Keratinocyte (primary cell): ENCODE results near the gene MIX23. TPM values are rescaled to one million over a fixed set of nuclear protein-coding genes. Genes with fewer than 3 reads are reported as not detected.

Source experiments
- DNase-seq: peaks from one replicate; pipeline ENCODE4 v3.0.0-alpha.2; 2011; ENCODE audit warnings: low read depth, missing footprints, low spot score
- FAIRE-seq: peaks from 2 replicates; lab custom pipeline; 2011; peaks lifted over from hg19 to GRCh38; lab: Jason Lieb, UNC
- H2AFZ ChIP-seq: 2 replicates; pipeline ENCODE4 v1.6.0; 2012; ENCODE audit warnings: low read length, control low read depth, inconsistent platforms; ENCODE audit not compliant: control insufficient read depth
- H3K27ac ChIP-seq: 2 replicates; pipeline ENCODE4 v1.5.1; 2011; ENCODE audit warnings: low read length; ENCODE audit not compliant: control insufficient read depth, insufficient read depth
- H3K27me3 ChIP-seq: 3 replicates; pipeline ENCODE4 v1.6.0; 2011; ENCODE audit warnings: low read length; ENCODE audit not compliant: control insufficient read depth, insufficient read depth; ENCODE audit errors: extremely low read depth
- H3K36me3 ChIP-seq, 2 experiments: 2 replicates in 1 of 2; 3 replicates in 1 of 2; pipeline ENCODE4 v1.5.1; 2011; ENCODE audit warnings: low read length in 2 of 2, mild to moderate bottlenecking in 1 of 2; ENCODE audit not compliant: control insufficient read depth in 2 of 2, insufficient read depth in 2 of 2; ENCODE audit errors: extremely low read depth in 1 of 2
- H3K4me1 ChIP-seq: 3 replicates; pipeline ENCODE4 v1.5.1; 2011; ENCODE audit warnings: low read length; ENCODE audit not compliant: control insufficient read depth, insufficient read depth; ENCODE audit errors: extremely low read depth
- H3K4me2 ChIP-seq: 3 replicates; pipeline ENCODE4 v1.6.0; 2011; ENCODE audit warnings: low read depth, low read length; ENCODE audit not compliant: control insufficient read depth, insufficient read depth; ENCODE audit errors: extremely low read depth
- H3K4me3 ChIP-seq, 3 experiments: fragments of 200-600 bp in 1 of 3; sonication (generic) in 1 of 3; 2 replicates in 2 of 3; 3 replicates in 1 of 3; pipeline ENCODE4 v1.5.1; 2011 to 2016; ENCODE audit warnings: low read length in 3 of 3, mild to moderate bottlenecking in 3 of 3, control low read depth in 2 of 3, inconsistent platforms in 1 of 3, low read depth in 1 of 3, mixed read lengths in 1 of 3, mixed run types in 1 of 3, moderate library complexity in 1 of 3; ENCODE audit not compliant: control insufficient read depth in 2 of 3, insufficient read depth in 2 of 3; ENCODE audit errors: extremely low read depth in 1 of 3
- H3K79me2 ChIP-seq: 2 replicates; pipeline ENCODE4 v1.6.0; 2012; ENCODE audit warnings: low read length; ENCODE audit not compliant: control insufficient read depth, insufficient read depth
- H3K9ac ChIP-seq: 3 replicates; pipeline ENCODE4 v1.6.0; 2011; ENCODE audit warnings: low read length; ENCODE audit not compliant: control insufficient read depth, insufficient read depth; ENCODE audit errors: extremely low read depth
- H3K9me1 ChIP-seq: 3 replicates; pipeline ENCODE4 v1.6.0; 2011; ENCODE audit warnings: low read length; ENCODE audit not compliant: control insufficient read depth, insufficient read depth; ENCODE audit errors: extremely low read depth
- H3K9me3 ChIP-seq: 2 replicates; pipeline ENCODE4 v1.5.1; 2012; ENCODE audit warnings: low read depth, low read length; ENCODE audit not compliant: control insufficient read depth
- H4K20me1 ChIP-seq: 3 replicates; pipeline ENCODE4 v1.6.0; 2011; ENCODE audit warnings: low read length; ENCODE audit not compliant: control insufficient read depth, insufficient read depth; ENCODE audit errors: extremely low read depth
- CTCF ChIP-seq, 3 experiments: IDR thresholded peaks in 1 of 3; conservative IDR thresholded peaks in 1 of 3; optimal IDR thresholded peaks in 1 of 3; 2 replicates in 2 of 3; 3 replicates in 1 of 3; pipeline versions ENCODE3 to v1.5.1; 2011; ENCODE audit warnings: low read length in 3 of 3, mild to moderate bottlenecking in 3 of 3, moderate library complexity in 2 of 3, control low read depth in 1 of 3, inconsistent platforms in 1 of 3; ENCODE audit not compliant: insufficient read depth in 2 of 3; ENCODE audit errors: extremely low read depth in 1 of 3
- EZH2 ChIP-seq: IDR thresholded peaks from one replicate; pipeline ENCODE4 v1.6.1; 2012; ENCODE audit warnings: inconsistent platforms, mild to moderate bottlenecking, low read length, moderate library complexity
- dilution Hi-C: fragments of 300-500 bp; cut with MboI; formaldehyde crosslinking; loops from one replicate; pipeline ENCODE4 v1.7.0; 2020; ENCODE audit warnings: low sequenced_read_pairs; ENCODE audit not compliant: extremely low pct_ligation_motif_present
- polyA plus RNA-seq, 5 experiments: library from polyadenylated mRNA; depleted of rRNA in 3 of 5; stranded (reverse) in 3 of 5; stranded (forward) in 1 of 5; unstranded in 1 of 5; fragments of >200 nt; gene quantifications; 1 replicate in 1 of 5; 2 replicates in 3 of 5; 3 replicates in 1 of 5; pipeline versions ENCODE4 v1.2.1 to v1.2.3, GENCODE V29; 2011 to 2012; ENCODE audit warnings: missing spikeins in 2 of 5, low read depth in 1 of 5, low replicate concordance in 1 of 5

MIX23 gene
- polyA plus RNA-seq, 1 donor (not counting 4 experiments of a cell fraction or from before 2014, with no cell fraction given), result 36.5 TPM

GRCh38 chr3:122410111-122410510, 27.1 kb upstream of the MIX23 start:
- no peak overlapping the region for H2AFZ ChIP-seq
- H3K9ac ChIP-seq, result no peak overlapping the region
- H3K27me3 ChIP-seq, result no peaks in the 10 kb centered on the region
- H3K4me1 ChIP-seq, result peaks cover 12% of the 10 kb centered on the region
- no peak overlapping the region for H3K4me2 ChIP-seq
- dilution Hi-C loops, result no loop called here
- H3K27ac ChIP-seq, result peak overlapping the region; percentile 65
- H4K20me1 ChIP-seq, result no peaks in the 10 kb centered on the region
- TF ChIP-seq CTCF (optimal IDR thresholded peaks at IDR 0.05 in 1 of 3, IDR thresholded peaks at IDR 0.05 in 1 of 3, conservative IDR thresholded peaks at IDR 0.05 in 1 of 3; ENCODE audit: extremely low read depth in 1 of 3, insufficient read depth in 2 of 3, low read length in 3 of 3), result no peak
- no peak for TF ChIP-seq EZH2
- no peak for FAIRE-seq
- H3K4me3 ChIP-seq, result no peak overlapping the region
- no peak for DNase-seq
- no peaks in the 10 kb centered on the region for H3K9me1 ChIP-seq
- H3K79me2 ChIP-seq, result peaks cover 19% of the 10 kb centered on the region
- H3K9me3 ChIP-seq, result no peaks in the 10 kb centered on the region
- peaks cover 7 to 10% of the 10 kb centered on the region in 2 experiments for H3K36me3 ChIP-seq

DNA sequence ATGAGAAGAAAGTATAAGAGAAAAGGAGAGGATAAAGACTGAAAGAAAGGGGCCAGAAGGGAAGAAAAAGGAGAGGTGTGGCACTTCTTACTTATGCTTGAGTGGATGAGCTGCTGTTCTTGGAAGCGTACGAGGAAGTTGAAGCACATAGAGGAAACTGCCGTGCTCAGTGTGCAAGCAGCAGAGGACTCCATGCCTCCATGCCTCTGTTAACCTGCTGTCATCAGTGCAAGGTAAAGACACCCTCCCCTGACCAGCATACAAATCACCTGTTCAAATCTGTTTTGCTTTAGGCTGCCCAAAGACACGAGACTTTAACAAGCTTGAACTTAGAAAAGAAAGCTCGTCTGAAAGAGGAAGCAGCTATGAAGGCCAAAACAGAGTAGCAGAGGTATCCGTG, 26.4 kb upstream of the MIX23 start:
- Histone ChIP-seq H3K9ac (no peak overlapping the region), H3K36me3 (peaks cover 7 to 10% of the 10 kb centered on the region in 2 experiments), H3K4me2 (no peak overlapping the region), H3K9me1 (no peaks in the 10 kb centered on the region), H3K4me3 (no peak overlapping the region), H4K20me1 (no peaks in the 10 kb centered on the region), H3K79me2 (peaks cover 13% of the 10 kb centered on the region), H3K4me1 (peaks cover 6% of the 10 kb centered on the region), H2AFZ (no peak overlapping the region), H3K27me3 (no peaks in the 10 kb centered on the region), H3K27ac (no peak overlapping the region), H3K9me3 (no peaks in the 10 kb centered on the region)
- dilution Hi-C loops, result no loop called here
- FAIRE-seq (no peak), DNase-seq (no peak)
- TF ChIP-seq EZH2, result no peak
- TF ChIP-seq CTCF (optimal IDR thresholded peaks at IDR 0.05 in 1 of 3, IDR thresholded peaks at IDR 0.05 in 1 of 3, conservative IDR thresholded peaks at IDR 0.05 in 1 of 3; ENCODE audit: extremely low read depth in 1 of 3, insufficient read depth in 2 of 3, low read length in 3 of 3), result no peak
